Panc1 (cell line): ENCODE measurements around the gene SORL1-AS1.

Source experiments
- ATAC-seq: fragments of 200-7000 bp; cut with Tn5 transposase; 2 replicates; pipeline ENCODE4 v1.9.1; 2020; ENCODE audit warnings: mild to moderate bottlenecking, moderate library complexity
- BruUV-seq: library from RNA; stranded (reverse); fragments of 400-500 nt; replicated peaks from 2 replicates; lab custom pipeline; 2021; lab: Mats Ljungman, UMichigan
- CTCF ChIA-PET: fragments of 300-600 bp; sonication (Branson Sonifier 250); formaldehyde crosslinking; loops from one replicate; lab custom pipeline; 2022; ENCODE audit warnings: antibody characterized with exemption; lab: Charles Lee
- POLR2A ChIA-PET: fragments of 300-600 bp; sonication (Branson Sonifier 250); formaldehyde crosslinking; loops from one replicate; lab custom pipeline; 2022; ENCODE audit warnings: antibody characterized with exemption; lab: Charles Lee
- DNase-seq: peaks from one replicate; pipeline ENCODE4 v3.0.0-alpha.2; 2010; ENCODE audit warnings: low read depth, low spot score
- H3K27ac ChIP-seq: 2 replicates; pipeline ENCODE4 v1.5.1; 2011; ENCODE audit warnings: mild to moderate bottlenecking, low read length, inconsistent platforms
- H3K27me3 ChIP-seq: fragments of 200-500 bp; sonication (Bioruptor generic); 2 replicates; pipeline ENCODE4 v1.6.0; 2014; ENCODE audit warnings: low read length, inconsistent platforms; ENCODE audit not compliant: control insufficient read depth, insufficient read depth
- H3K36me3 ChIP-seq: fragments of 200-500 bp; sonication (Bioruptor generic); 2 replicates; pipeline ENCODE4 v1.5.1; 2014; ENCODE audit warnings: inconsistent platforms, mild to moderate bottlenecking, low read length, moderate library complexity; ENCODE audit not compliant: control insufficient read depth, insufficient read depth
- H3K4me1 ChIP-seq: 2 replicates; pipeline ENCODE4 v1.5.1; 2011; ENCODE audit warnings: inconsistent platforms, mild to moderate bottlenecking, low read length, moderate library complexity; ENCODE audit not compliant: control insufficient read depth, insufficient read depth
- H3K4me3 ChIP-seq, 2 experiments: 2 replicates each; pipeline ENCODE4 v1.5.1; 2011 to 2012; ENCODE audit warnings: low read depth in 2 of 2, low read length in 2 of 2, mild to moderate bottlenecking in 2 of 2, inconsistent platforms in 1 of 2, moderate library complexity in 1 of 2
- H3K9me3 ChIP-seq: fragments of 200-500 bp; sonication (Bioruptor generic); 2 replicates; pipeline ENCODE4 v1.5.1; 2014; ENCODE audit warnings: low read depth, mild to moderate bottlenecking, inconsistent platforms, low read length, moderate library complexity; ENCODE audit not compliant: control insufficient read depth, insufficient read depth
- POLR2AphosphoS5 ChIP-seq: IDR thresholded peaks from 2 replicates; pipeline ENCODE4 v1.6.1; 2012; ENCODE audit warnings: mild to moderate bottlenecking, low read depth, low read length, moderate library complexity
- SIN3A ChIP-seq: IDR thresholded peaks from 2 replicates; pipeline ENCODE4 v1.6.1; 2012; ENCODE audit warnings: low read depth, mild to moderate bottlenecking, low read length, moderate library complexity, borderline replicate concordance; ENCODE audit not compliant: insufficient read depth
- TCF7L2 ChIP-seq: IDR thresholded peaks from 2 replicates; pipeline ENCODE4 v1.6.1; 2011; ENCODE audit warnings: mild to moderate bottlenecking, low read depth, low read length, inconsistent platforms
- in situ Hi-C: cut with HindIII; loops from 2 replicates; pipeline ENCODE4 v1.10.0; 2016; ENCODE audit warnings: low sequenced_read_pairs, low pct_unique_long_range_greater_than_20kb
- intact Hi-C: fragments of 100-400 bp; cut with micrococcal nuclease; formaldehyde crosslinking; loops from one replicate; pipeline ENCODE4 v1.10.0; 2022; ENCODE audit not compliant: unreplicated experiment
- TF ChIP-seq, protein P1 (sequence below): fragments of 450-650 bp; IDR thresholded peaks from 2 replicates; pipeline ENCODE4 v1.5.1; 2017; ENCODE audit warnings: mild to moderate bottlenecking
- TF ChIP-seq, protein P2 (sequence below), 2 experiments: IDR thresholded peaks; 2 replicates each; pipeline ENCODE4 v1.6.1; 2011 to 2012; ENCODE audit warnings: low read depth in 2 of 2, control low read depth in 1 of 2, low read length in 1 of 2, mild to moderate bottlenecking in 1 of 2, moderate library complexity in 1 of 2; ENCODE audit not compliant: insufficient read depth in 1 of 2

Gene SORL1-AS1

DNA sequence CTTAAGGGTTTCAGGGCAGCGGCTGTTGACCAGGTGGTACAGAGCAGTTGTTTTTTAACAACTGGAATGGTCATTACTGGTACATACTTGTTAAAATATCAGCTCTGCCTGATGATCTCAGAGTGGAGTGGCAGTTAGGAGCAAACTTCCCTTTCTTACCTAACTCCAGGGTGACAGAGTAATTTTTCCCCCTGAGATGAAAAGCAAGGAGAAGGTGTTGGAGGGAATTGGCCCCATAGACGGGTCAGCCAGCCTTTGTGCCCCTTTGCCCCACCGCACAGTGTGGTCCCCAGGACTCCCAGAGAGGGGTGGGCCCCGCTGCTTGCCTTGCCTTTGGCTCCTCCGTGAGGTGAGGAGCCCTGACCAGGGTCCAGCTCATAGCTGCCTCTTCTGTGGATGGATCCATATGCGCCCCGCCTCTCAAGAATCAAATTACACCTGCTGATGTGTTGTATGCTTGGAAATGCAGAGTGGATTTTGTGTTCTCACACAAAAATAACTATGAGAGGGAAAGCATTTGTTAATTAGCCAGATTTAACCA lies 27.0 kb upstream of the SORL1-AS1 start:
- no peaks in the 10 kb centered on the region for H3K9me3 ChIP-seq
- H3K27ac ChIP-seq, result no peak overlapping the region
- BruUV-seq, result no TSS peak
- ChIA-PET CTCF (no interaction called here), POLR2A (no interaction called here)
- peak; percentile 18; the same call in 1 of the 2 replicates for ATAC-seq
- no peaks in the 10 kb centered on the region for H3K36me3 ChIP-seq
- intact Hi-C loops (no loop called here), in situ Hi-C loops (no loop called here)
- no peak for DNase-seq
- no peak for TF ChIP-seq TCF7L2
- TF ChIP-seq SIN3A, result no peak
- TF ChIP-seq, protein P1, sequence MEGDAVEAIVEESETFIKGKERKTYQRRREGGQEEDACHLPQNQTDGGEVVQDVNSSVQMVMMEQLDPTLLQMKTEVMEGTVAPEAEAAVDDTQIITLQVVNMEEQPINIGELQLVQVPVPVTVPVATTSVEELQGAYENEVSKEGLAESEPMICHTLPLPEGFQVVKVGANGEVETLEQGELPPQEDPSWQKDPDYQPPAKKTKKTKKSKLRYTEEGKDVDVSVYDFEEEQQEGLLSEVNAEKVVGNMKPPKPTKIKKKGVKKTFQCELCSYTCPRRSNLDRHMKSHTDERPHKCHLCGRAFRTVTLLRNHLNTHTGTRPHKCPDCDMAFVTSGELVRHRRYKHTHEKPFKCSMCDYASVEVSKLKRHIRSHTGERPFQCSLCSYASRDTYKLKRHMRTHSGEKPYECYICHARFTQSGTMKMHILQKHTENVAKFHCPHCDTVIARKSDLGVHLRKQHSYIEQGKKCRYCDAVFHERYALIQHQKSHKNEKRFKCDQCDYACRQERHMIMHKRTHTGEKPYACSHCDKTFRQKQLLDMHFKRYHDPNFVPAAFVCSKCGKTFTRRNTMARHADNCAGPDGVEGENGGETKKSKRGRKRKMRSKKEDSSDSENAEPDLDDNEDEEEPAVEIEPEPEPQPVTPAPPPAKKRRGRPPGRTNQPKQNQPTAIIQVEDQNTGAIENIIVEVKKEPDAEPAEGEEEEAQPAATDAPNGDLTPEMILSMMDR, result no peak
- TF ChIP-seq, protein P2, sequence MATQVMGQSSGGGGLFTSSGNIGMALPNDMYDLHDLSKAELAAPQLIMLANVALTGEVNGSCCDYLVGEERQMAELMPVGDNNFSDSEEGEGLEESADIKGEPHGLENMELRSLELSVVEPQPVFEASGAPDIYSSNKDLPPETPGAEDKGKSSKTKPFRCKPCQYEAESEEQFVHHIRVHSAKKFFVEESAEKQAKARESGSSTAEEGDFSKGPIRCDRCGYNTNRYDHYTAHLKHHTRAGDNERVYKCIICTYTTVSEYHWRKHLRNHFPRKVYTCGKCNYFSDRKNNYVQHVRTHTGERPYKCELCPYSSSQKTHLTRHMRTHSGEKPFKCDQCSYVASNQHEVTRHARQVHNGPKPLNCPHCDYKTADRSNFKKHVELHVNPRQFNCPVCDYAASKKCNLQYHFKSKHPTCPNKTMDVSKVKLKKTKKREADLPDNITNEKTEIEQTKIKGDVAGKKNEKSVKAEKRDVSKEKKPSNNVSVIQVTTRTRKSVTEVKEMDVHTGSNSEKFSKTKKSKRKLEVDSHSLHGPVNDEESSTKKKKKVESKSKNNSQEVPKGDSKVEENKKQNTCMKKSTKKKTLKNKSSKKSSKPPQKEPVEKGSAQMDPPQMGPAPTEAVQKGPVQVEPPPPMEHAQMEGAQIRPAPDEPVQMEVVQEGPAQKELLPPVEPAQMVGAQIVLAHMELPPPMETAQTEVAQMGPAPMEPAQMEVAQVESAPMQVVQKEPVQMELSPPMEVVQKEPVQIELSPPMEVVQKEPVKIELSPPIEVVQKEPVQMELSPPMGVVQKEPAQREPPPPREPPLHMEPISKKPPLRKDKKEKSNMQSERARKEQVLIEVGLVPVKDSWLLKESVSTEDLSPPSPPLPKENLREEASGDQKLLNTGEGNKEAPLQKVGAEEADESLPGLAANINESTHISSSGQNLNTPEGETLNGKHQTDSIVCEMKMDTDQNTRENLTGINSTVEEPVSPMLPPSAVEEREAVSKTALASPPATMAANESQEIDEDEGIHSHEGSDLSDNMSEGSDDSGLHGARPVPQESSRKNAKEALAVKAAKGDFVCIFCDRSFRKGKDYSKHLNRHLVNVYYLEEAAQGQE (IDR thresholded peaks at IDR 0.05; ENCODE audit: insufficient read depth in 1 of 2, low read depth in 2 of 2, low read length in 1 of 2), result no peak
- TF ChIP-seq POLR2AphosphoS5, result no peak
- no peaks in the 10 kb centered on the region for H3K4me1 ChIP-seq
- H3K27me3 ChIP-seq, result no peaks in the 10 kb centered on the region
- no peak overlapping the region for H3K4me3 ChIP-seq

DNA sequence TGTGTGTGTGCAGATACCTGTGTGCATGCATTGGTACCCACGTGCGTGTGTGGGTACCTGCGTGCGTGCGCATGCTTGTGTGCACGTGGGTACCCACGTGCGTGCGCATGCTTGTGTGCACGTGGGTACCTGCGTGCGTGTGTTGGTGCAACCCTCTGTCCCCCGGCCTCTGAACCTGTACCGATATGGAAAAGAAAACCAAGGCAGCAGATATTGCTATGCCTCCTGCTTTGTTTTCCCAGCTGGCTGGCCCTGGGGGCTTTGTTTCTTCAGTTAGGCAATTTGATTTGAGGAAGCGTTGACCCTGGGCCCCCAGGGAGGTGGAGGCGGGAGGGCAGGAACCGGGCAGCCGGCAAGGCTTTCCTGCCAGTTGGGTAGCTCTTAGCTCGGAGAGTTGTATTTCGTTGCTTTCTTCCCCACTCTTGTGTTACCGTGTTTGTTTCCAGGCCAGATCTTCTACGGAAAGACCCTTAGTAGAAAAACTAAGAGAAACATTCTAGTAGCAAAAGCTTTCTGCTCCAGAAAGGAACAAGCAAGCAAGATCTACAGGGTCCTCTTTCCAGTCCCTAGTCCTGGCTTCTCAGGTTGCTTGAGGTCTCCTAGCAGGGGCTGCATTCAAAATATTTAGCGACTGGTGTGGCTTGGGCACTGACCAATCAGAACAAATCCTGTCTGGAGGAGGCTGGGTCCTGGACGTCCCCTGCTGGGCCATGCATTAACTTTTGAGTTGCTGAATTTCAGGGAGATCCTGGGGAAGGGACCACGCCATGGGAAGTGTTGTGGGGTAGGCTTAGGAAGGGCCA lies 26.3 kb upstream of the SORL1-AS1 start:
- intact Hi-C loops (no loop called here), in situ Hi-C loops (no loop called here)
- no peaks in the 10 kb centered on the region for H3K9me3 ChIP-seq
- H3K36me3 ChIP-seq, result no peaks in the 10 kb centered on the region
- TF ChIP-seq, protein P2 (IDR thresholded peaks at IDR 0.05; ENCODE audit: insufficient read depth in 1 of 2, low read depth in 2 of 2, low read length in 1 of 2), result no peak
- TF ChIP-seq, protein P1, result no peak
- TF ChIP-seq POLR2AphosphoS5 (no peak), SIN3A (no peak), TCF7L2 (no peak)
- DNase-seq (no peak), ATAC-seq (no peak)
- CTCF ChIA-PET, result no interaction called here
- H3K27me3 ChIP-seq, result no peaks in the 10 kb centered on the region
- no TSS peak for BruUV-seq
- H3K27ac ChIP-seq, result no peak overlapping the region
- POLR2A ChIA-PET, result no interaction called here
- no peaks in the 10 kb centered on the region for H3K4me1 ChIP-seq
- no peak overlapping the region for H3K4me3 ChIP-seq
